HG02571 (cell line): ENCODE results near the gene TRMU.
"Not testable (repeated sequence)": the region's sequence is repeated elsewhere in the genome, so short reads cannot be mapped to it uniquely, and the experiment has no call there.

Experiments used
- ATAC-seq: cut with Tn5 transposase; IDR thresholded peaks from one replicate; pipeline ENCODE4 v1.9.1; 2021; ENCODE audit warnings: mild to moderate bottlenecking, moderate library complexity; ENCODE audit not compliant: unreplicated experiment

The TRMU gene

GRCh38 chr22:46382524-46382923 lies 47.0 kb downstream of the TRMU start:
- ATAC-seq, result no peak

- ATAC-seq, result no peak
Observed at GRCh38 chr22:46386312-46386711, 50.8 kb downstream of the TRMU start.

- no peak for ATAC-seq
Observed at GRCh38 chr22:46387748-46388147, 52.2 kb downstream of the TRMU start.

- no peak for ATAC-seq
Observed at GRCh38 chr22:46388647-46389046, 53.1 kb downstream of the TRMU start.

- ATAC-seq, result no peak
Observed at GRCh38 chr22:46389081-46389480, 53.6 kb downstream of the TRMU start.

GRCh38 chr22:46390105-46390651 lies 54.7 kb downstream of the TRMU start:
- no peak for ATAC-seq

- no peak for ATAC-seq
Observed at GRCh38 chr22:46390652-46391301, 55.3 kb downstream of the TRMU start.

- no peak for ATAC-seq
Observed at GRCh38 chr22:46391486-46392136, 56.1 kb downstream of the TRMU start.

GRCh38 chr22:46392137-46392844 lies 56.8 kb downstream of the TRMU start:
- no peak for ATAC-seq

GRCh38 chr22:46393873-46394272 lies 58.4 kb downstream of the TRMU start:
- ATAC-seq, result no peak

GRCh38 chr22:46394622-46395021 lies 59.1 kb downstream of the TRMU start:
- ATAC-seq, result no peak

- ATAC-seq, result no peak
Observed at GRCh38 chr22:46395145-46395544, 59.6 kb downstream of the TRMU start.

GRCh38 chr22:46397049-46397448 lies 61.5 kb downstream of the TRMU start:
- ATAC-seq, result not testable (repeated sequence)

GRCh38 chr22:46397514-46397913 lies 62.0 kb downstream of the TRMU start:
- ATAC-seq, result no peak

- ATAC-seq, result no peak
Observed at GRCh38 chr22:46397951-46398350, 62.4 kb downstream of the TRMU start.

GRCh38 chr22:46399251-46400024 lies 63.9 kb downstream of the TRMU start:
- no peak for ATAC-seq

GRCh38 chr22:46401370-46401769 lies 65.9 kb downstream of the TRMU start:
- no peak for ATAC-seq

GRCh38 chr22:46402505-46402904 lies 67.0 kb downstream of the TRMU start:
- no peak for ATAC-seq

GRCh38 chr22:46403880-46404279 lies 68.4 kb downstream of the TRMU start:
- not testable (repeated sequence) for ATAC-seq

GRCh38 chr22:46405901-46406300 lies 70.4 kb downstream of the TRMU start:
- ATAC-seq, result no peak

- ATAC-seq, result no peak
Observed at GRCh38 chr22:46406349-46406748, 70.8 kb downstream of the TRMU start.
